CD14-positive monocyte (primary cell): ENCODE measurements around the gene FXYD3. TPM values are rescaled to one million over a fixed set of nuclear protein-coding genes. Genes with fewer than 3 reads are reported as not detected.

Experiments
- DNase-seq, 3 donors: peaks; one replicate each; pipeline ENCODE4 v3.0.0-alpha.2; 2011 to 2022
- H2AFZ ChIP-seq: 2 replicates; pipeline ENCODE4 v1.6.0; 2012; ENCODE audit warnings: mild to moderate bottlenecking, low read depth, low read length, inconsistent platforms; ENCODE audit not compliant: insufficient read depth, poor library complexity, severe bottlenecking
- H3K27ac ChIP-seq, 2 donors: 1 replicate in 1 of 2; 2 replicates in 1 of 2; pipeline ENCODE4 v1.5.1; 2012 to 2013; ENCODE audit warnings: low read length in 2 of 2, control low read depth in 1 of 2, inconsistent platforms in 1 of 2, low read depth in 1 of 2, mild to moderate bottlenecking in 1 of 2
- H3K27me3 ChIP-seq, 2 donors: one replicate each; pipeline versions ENCODE4 v1.6.0 to v1.6.1; 2011 to 2013; ENCODE audit warnings: low read length in 2 of 2; ENCODE audit not compliant: control insufficient read depth in 2 of 2, insufficient read depth in 2 of 2
- H3K36me3 ChIP-seq, 2 donors: replicated peaks in 1 of 2; 1 replicate in 1 of 2; 2 replicates in 1 of 2; pipeline versions ENCODE4 v1.5.1 to v1.6.1; 2012 to 2013; ENCODE audit warnings: low read length in 2 of 2, control low read depth in 1 of 2, inconsistent platforms in 1 of 2, mild to moderate bottlenecking in 1 of 2; ENCODE audit not compliant: insufficient read depth in 2 of 2, control insufficient read depth in 1 of 2
- H3K4me1 ChIP-seq, 2 donors: 1 replicate in 1 of 2; 2 replicates in 1 of 2; pipeline versions ENCODE4 v1.5.1 to v1.6.1; 2012 to 2013; ENCODE audit warnings: low read length in 2 of 2, control low read depth in 1 of 2, inconsistent platforms in 1 of 2, mild to moderate bottlenecking in 1 of 2, moderate library complexity in 1 of 2; ENCODE audit not compliant: insufficient read depth in 2 of 2, control insufficient read depth in 1 of 2
- H3K4me2 ChIP-seq: replicated peaks from 2 replicates; pipeline ENCODE3; 2012; ENCODE audit warnings: low read length, moderate library complexity, mild to moderate bottlenecking; ENCODE audit not compliant: poor library complexity, severe bottlenecking; ENCODE audit errors: extremely low read depth
- H3K4me3 ChIP-seq, 3 experiments: fragments of 200-600 bp in 1 of 3; sonication (generic) in 1 of 3; replicated peaks in 1 of 3; 1 replicate in 2 of 3; 2 replicates in 1 of 3; pipeline ENCODE4 v1.5.1; 2011 to 2013; ENCODE audit warnings: low read length in 3 of 3, mild to moderate bottlenecking in 3 of 3, control low read depth in 2 of 3, low read depth in 2 of 3, inconsistent platforms in 1 of 3, moderate library complexity in 1 of 3
- H3K79me2 ChIP-seq: 2 replicates; pipeline ENCODE4 v1.6.0; 2012; ENCODE audit warnings: mild to moderate bottlenecking, control low read depth, inconsistent platforms, low read length, moderate library complexity; ENCODE audit not compliant: insufficient read depth
- H3K9ac ChIP-seq: 2 replicates; pipeline ENCODE4 v1.6.0; 2017; ENCODE audit warnings: low read length, mild to moderate bottlenecking; ENCODE audit not compliant: insufficient read depth, poor library complexity, severe bottlenecking
- H3K9me3 ChIP-seq, 2 donors: replicated peaks in 1 of 2; 1 replicate in 1 of 2; 2 replicates in 1 of 2; pipeline versions ENCODE4 v1.5.1 to v1.6.1; 2012 to 2013; ENCODE audit warnings: low read length in 2 of 2, control low read depth in 1 of 2; ENCODE audit not compliant: control insufficient read depth in 1 of 2, insufficient read depth in 1 of 2
- H4K20me1 ChIP-seq: 2 replicates; pipeline ENCODE4 v1.6.0; 2012; ENCODE audit warnings: mild to moderate bottlenecking, low read length, control low read depth, moderate library complexity; ENCODE audit not compliant: insufficient read depth
- H3K27ac Mint-ChIP-seq, 7 donors: one replicate each; pipeline ENCODE4 v1.8.0; 2020; ENCODE audit warnings: mild to moderate bottlenecking in 7 of 7, mixed read lengths in 7 of 7, moderate library complexity in 6 of 7, inconsistent platforms in 2 of 7
- H3K27me3 Mint-ChIP-seq, 3 donors: one replicate each; pipeline ENCODE4 v1.8.0; 2021 to 2022; ENCODE audit warnings: low read depth in 3 of 3, mild to moderate bottlenecking in 3 of 3, mixed read lengths in 3 of 3, moderate library complexity in 3 of 3, inconsistent platforms in 1 of 3
- H3K36me3 Mint-ChIP-seq, 2 donors: one replicate each; pipeline ENCODE4 v1.8.0; 2020; ENCODE audit warnings: mixed read lengths in 2 of 2, inconsistent platforms in 1 of 2, mild to moderate bottlenecking in 1 of 2
- H3K4me1 Mint-ChIP-seq: one replicate; pipeline ENCODE4 v1.8.0; 2020; ENCODE audit warnings: mild to moderate bottlenecking, mixed read lengths
- H3K4me3 Mint-ChIP-seq, 2 donors: one replicate each; pipeline ENCODE4 v1.8.0; 2020; ENCODE audit warnings: mild to moderate bottlenecking in 2 of 2, mixed read lengths in 2 of 2, moderate library complexity in 1 of 2
- H3K9me3 Mint-ChIP-seq, 7 donors: one replicate each; pipeline ENCODE4 v1.8.0; 2020 to 2022; ENCODE audit warnings: mixed read lengths in 7 of 7, mild to moderate bottlenecking in 6 of 7, moderate library complexity in 6 of 7, inconsistent platforms in 2 of 7
- WGBS: methylation state at CpG from one replicate; pipeline ENCODE4 v1.1.5; 2013; ENCODE audit warnings: missing lambda C conversion rate; ENCODE audit not compliant: insufficient coverage; 5-methylcytosine and 5-hydroxymethylcytosine counted together
- intact Hi-C, 2 donors: fragments of 100-400 bp; cut with micrococcal nuclease; formaldehyde crosslinking; loops; one replicate each; pipeline versions ENCODE4 v1.15.0 to v1.15.1; 2023
- polyA plus RNA-seq, 3 donors: library from polyadenylated mRNA; depleted of rRNA in 1 of 3; unstranded in 2 of 3; stranded (reverse) in 1 of 3; fragments of 300-500 nt in 2 of 3; fragments of >200 nt in 1 of 3; fragmentation: Illumina TruSeq in 2 of 3; gene quantifications; 1 replicate in 2 of 3; 2 replicates in 1 of 3; pipeline ENCODE4 v1.2.3, GENCODE V29; 2012 to 2021
- TF ChIP-seq, protein P1 (sequence below): fragments of 200-600 bp; IDR thresholded peaks from one replicate; pipeline ENCODE4 v1.8.0; 2022; ENCODE audit warnings: antibody characterized with exemption, mild to moderate bottlenecking

FXYD3 gene
- polyA plus RNA-seq, 3 donors = not detected

DNA sequence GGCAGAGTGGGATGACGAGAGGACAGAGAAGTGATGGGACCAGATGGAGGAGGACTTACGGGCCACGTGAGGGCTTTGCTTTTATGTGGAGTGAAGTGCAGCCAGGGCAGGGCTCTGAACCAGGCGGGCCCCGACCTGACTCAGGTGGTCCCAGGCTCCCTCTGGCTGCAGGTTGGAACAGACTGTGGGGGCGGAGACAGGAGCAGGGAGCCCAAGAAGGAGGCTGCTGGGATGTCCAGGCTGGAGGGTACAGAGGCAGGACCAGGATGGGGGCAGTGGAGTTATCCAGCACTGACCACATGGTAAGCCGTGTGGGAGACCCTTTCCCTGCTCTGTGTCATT, 41.0 kb downstream of the FXYD3 start:
- peaks cover 48 to 53% of the 10 kb centered on the region in 2 donors for H3K36me3 ChIP-seq
- no peak overlapping the region for H2AFZ ChIP-seq
- H3K9ac ChIP-seq = no peak overlapping the region
- DNase-seq = no peak
- peaks cover 2 to 6% (median 5%) of the 10 kb centered on the region in 7 donors for H3K9me3 Mint-ChIP-seq
- TF ChIP-seq, protein P1, sequence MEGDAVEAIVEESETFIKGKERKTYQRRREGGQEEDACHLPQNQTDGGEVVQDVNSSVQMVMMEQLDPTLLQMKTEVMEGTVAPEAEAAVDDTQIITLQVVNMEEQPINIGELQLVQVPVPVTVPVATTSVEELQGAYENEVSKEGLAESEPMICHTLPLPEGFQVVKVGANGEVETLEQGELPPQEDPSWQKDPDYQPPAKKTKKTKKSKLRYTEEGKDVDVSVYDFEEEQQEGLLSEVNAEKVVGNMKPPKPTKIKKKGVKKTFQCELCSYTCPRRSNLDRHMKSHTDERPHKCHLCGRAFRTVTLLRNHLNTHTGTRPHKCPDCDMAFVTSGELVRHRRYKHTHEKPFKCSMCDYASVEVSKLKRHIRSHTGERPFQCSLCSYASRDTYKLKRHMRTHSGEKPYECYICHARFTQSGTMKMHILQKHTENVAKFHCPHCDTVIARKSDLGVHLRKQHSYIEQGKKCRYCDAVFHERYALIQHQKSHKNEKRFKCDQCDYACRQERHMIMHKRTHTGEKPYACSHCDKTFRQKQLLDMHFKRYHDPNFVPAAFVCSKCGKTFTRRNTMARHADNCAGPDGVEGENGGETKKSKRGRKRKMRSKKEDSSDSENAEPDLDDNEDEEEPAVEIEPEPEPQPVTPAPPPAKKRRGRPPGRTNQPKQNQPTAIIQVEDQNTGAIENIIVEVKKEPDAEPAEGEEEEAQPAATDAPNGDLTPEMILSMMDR = no peak
- H3K9me3 ChIP-seq = peaks cover 4 to 7% of the 10 kb centered on the region in 2 donors
- no peaks in the 10 kb centered on the region for H3K27me3 ChIP-seq
- peak overlapping the region; percentile 96 for H3K4me2 ChIP-seq
- peaks cover 81% of the 10 kb centered on the region for H3K79me2 ChIP-seq
- H3K27me3 Mint-ChIP-seq = peaks cover 0 to 14% (median 3%) of the 10 kb centered on the region in 3 donors
- WGBS = 91% methylated on average over 6 of the region's 7 CpGs
- peak overlapping the region; percentile 99 to 100 for H3K4me3 Mint-ChIP-seq
- peaks cover 36 to 43% of the 10 kb centered on the region in 2 donors for H3K4me1 ChIP-seq
- H4K20me1 ChIP-seq = peaks cover 50% of the 10 kb centered on the region
- no peak overlapping the region for H3K4me3 ChIP-seq
- H3K4me1 Mint-ChIP-seq = peaks cover 40% of the 10 kb centered on the region
- intact Hi-C loops = no loop called here
- no peak overlapping the region for H3K27ac ChIP-seq
- H3K36me3 Mint-ChIP-seq = peaks cover 58 to 60% of the 10 kb centered on the region in 2 donors
- H3K27ac Mint-ChIP-seq = peak overlapping the region in 4 of 7 donors; percentile 76 to 100 (median 98)

DNA sequence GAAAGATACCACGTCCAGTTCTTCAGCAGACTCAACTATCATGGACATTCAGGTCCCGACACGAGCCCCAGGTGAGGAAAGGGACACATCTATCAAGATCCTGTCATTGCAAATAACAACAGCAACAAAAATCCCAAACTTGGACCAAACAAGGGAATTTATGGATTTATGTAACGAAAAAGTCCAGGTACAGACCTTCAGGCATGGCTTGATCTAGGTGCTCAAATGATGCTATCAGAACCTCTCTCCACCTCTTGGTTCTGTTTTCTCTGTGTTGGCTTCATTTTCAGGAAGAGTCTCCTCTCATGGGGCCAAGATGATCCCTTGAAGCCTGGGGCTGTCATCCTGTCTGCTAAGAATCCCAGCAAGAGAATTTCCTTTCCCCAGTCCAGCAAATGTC, 41.8 kb downstream of the FXYD3 start:
- Mint-ChIP-seq H3K9me3 (peaks cover 8 to 13% (median 11%) of the 10 kb centered on the region in 7 donors), H3K36me3 (peaks cover 65 to 68% of the 10 kb centered on the region in 2 donors), H3K27ac (peak overlapping the region in 1 of 7 donors; percentile 40), H3K4me3 (no peak overlapping the region), H3K4me1 (peaks cover 32% of the 10 kb centered on the region), H3K27me3 (peaks cover 0 to 8% (median 2%) of the 10 kb centered on the region in 3 donors)
- DNase-seq = no peak
- H3K27me3 ChIP-seq = no peaks in the 10 kb centered on the region
- peak overlapping the region in 1 of 2 donors; percentile 9 for H3K27ac ChIP-seq
- H3K36me3 ChIP-seq = peaks cover 56 to 61% of the 10 kb centered on the region in 2 donors
- intact Hi-C loops = no loop called here
- no peak overlapping the region for H3K4me2 ChIP-seq
- WGBS = no CpG with 5 or more reads among the region's 4 CpGs
- H4K20me1 ChIP-seq = peaks cover 58% of the 10 kb centered on the region
- peaks cover 29 to 35% of the 10 kb centered on the region in 2 donors for H3K4me1 ChIP-seq
- no peak overlapping the region for H3K4me3 ChIP-seq
- H2AFZ ChIP-seq = no peak overlapping the region
- no peak overlapping the region for H3K9ac ChIP-seq
- H3K9me3 ChIP-seq = peaks cover 10 to 15% of the 10 kb centered on the region in 2 donors
- peaks cover 88% of the 10 kb centered on the region for H3K79me2 ChIP-seq
- TF ChIP-seq, protein P1 = no peak
